PC-3 (cell line): Measurements from ENCODE around the gene FAF2. TPM values are rescaled to one million over a fixed set of nuclear protein-coding genes. Genes with fewer than 3 reads are reported as not detected.

Experiments
- ATAC-seq: fragments of 200-7000 bp; cut with Tn5 transposase; 2 replicates; pipeline ENCODE4 v1.9.1; 2020; ENCODE audit warnings: mild to moderate bottlenecking, moderate library complexity
- BruUV-seq: library from RNA; stranded (reverse); fragments of 400-500 nt; replicated peaks from 2 replicates; lab custom pipeline; 2021; lab: Mats Ljungman, UMichigan
- CTCF ChIA-PET: fragments of 300-600 bp; sonication (Branson Sonifier 250); formaldehyde crosslinking; loops from one replicate; lab custom pipeline; 2022; ENCODE audit warnings: antibody characterized with exemption; lab: Charles Lee
- POLR2A ChIA-PET: fragments of 300-600 bp; sonication (Branson Sonifier 250); formaldehyde crosslinking; loops from one replicate; lab custom pipeline; 2022; ENCODE audit warnings: antibody characterized with exemption; ENCODE audit not compliant: unreplicated experiment; lab: Charles Lee
- DNase-seq: peaks from one replicate; pipeline ENCODE4 v3.0.0-alpha.2; 2015
- H2AFZ ChIP-seq: fragments of 300-600 bp; sonication (generic); 2 replicates; pipeline ENCODE4 v1.6.0; 2016; ENCODE audit warnings: antibody characterized with exemption, low read length
- H3F3A ChIP-seq: fragments of 300-600 bp; sonication (generic); one replicate; pipeline ENCODE4 v1.6.0; 2017; ENCODE audit warnings: antibody characterized with exemption, low read length, control low read depth, mild to moderate bottlenecking; ENCODE audit not compliant: unreplicated experiment
- H3K27ac ChIP-seq: fragments of 300-600 bp; sonication (generic); 2 replicates; pipeline ENCODE4 v1.5.1; 2016; ENCODE audit warnings: mild to moderate bottlenecking, low read length
- H3K27me3 ChIP-seq: fragments of 300-600 bp; sonication (generic); 2 replicates; pipeline ENCODE4 v1.6.1; 2016; ENCODE audit warnings: low read length, mixed read lengths
- H3K36me3 ChIP-seq: fragments of 300-600 bp; sonication (generic); 2 replicates; pipeline ENCODE4 v1.6.1; 2016; ENCODE audit warnings: low read depth, mixed run types, low read length, mixed read lengths
- H3K4me1 ChIP-seq: fragments of 300-600 bp; sonication (generic); 2 replicates; pipeline ENCODE4 v1.5.1; 2016; ENCODE audit warnings: low read length; ENCODE audit not compliant: insufficient read depth
- H3K4me2 ChIP-seq: fragments of 300-600 bp; sonication (generic); 2 replicates; pipeline ENCODE4 v1.6.0; 2016; ENCODE audit warnings: low read length
- H3K4me3 ChIP-seq: fragments of 300-600 bp; sonication (generic); 2 replicates; pipeline ENCODE4 v1.5.1; 2016; ENCODE audit warnings: mild to moderate bottlenecking, low read length, mixed read lengths
- H3K79me2 ChIP-seq: fragments of 300-600 bp; sonication (generic); 2 replicates; pipeline ENCODE4 v1.6.1; 2017; ENCODE audit warnings: low read length, mixed read lengths
- H3K9ac ChIP-seq: fragments of 300-600 bp; sonication (generic); 2 replicates; pipeline ENCODE4 v1.6.0; 2016; ENCODE audit warnings: mild to moderate bottlenecking, low read length
- H3K9me2 ChIP-seq: fragments of 300-600 bp; sonication (generic); replicated peaks from 2 replicates; pipeline ENCODE4 v1.6.1; 2016; ENCODE audit warnings: mixed run types, low read length, mixed read lengths
- H3K9me3 ChIP-seq: fragments of 300-600 bp; sonication (generic); 2 replicates; pipeline ENCODE4 v1.6.1; 2016; ENCODE audit warnings: low read length, mixed read lengths
- H4K20me1 ChIP-seq: fragments of 300-600 bp; sonication (generic); 2 replicates; pipeline ENCODE4 v1.6.1; 2016; ENCODE audit warnings: low read length, mixed read lengths
- CTCF ChIP-seq: fragments of 300-600 bp; sonication (generic); conservative IDR thresholded peaks from 2 replicates; pipeline ENCODE4 v1.5.1; 2017; ENCODE audit warnings: antibody characterized with exemption, low read depth, mild to moderate bottlenecking, low read length
- EZH2 ChIP-seq: fragments of 300-600 bp; sonication (generic); IDR thresholded peaks from one replicate; pipeline ENCODE4 v1.6.1; 2017; ENCODE audit warnings: antibody characterized with exemption, mild to moderate bottlenecking, low read length; ENCODE audit not compliant: unreplicated experiment
- EZH2phosphoT487 ChIP-seq: fragments of 300-600 bp; sonication (generic); IDR thresholded peaks from 2 replicates; pipeline ENCODE4 v1.6.1; 2018; ENCODE audit warnings: mild to moderate bottlenecking, antibody characterized with exemption, low read length, borderline replicate concordance
- intact Hi-C: fragments of 100-400 bp; cut with micrococcal nuclease; formaldehyde crosslinking; loops from 2 replicates; pipeline ENCODE4 v1.9.0; 2023
- total RNA-seq: library from RNA; depleted of rRNA; stranded (reverse); fragments of >200 nt; gene quantifications from 2 replicates; pipeline ENCODE4 v1.2.3, GENCODE V29; 2014

The FAF2 gene
- total RNA-seq, 1 experiment from 2014 or later = 51.4 TPM

GRCh38 chr5:176401281-176402205 lies 46.6 kb upstream of the FAF2 start:
- H3K27me3 ChIP-seq = no peaks in the 10 kb centered on the region
- no peak overlapping the region for H2AFZ ChIP-seq
- DNase-seq = no peak
- no peak overlapping the region for H3K9ac ChIP-seq
- TF ChIP-seq EZH2 = no peak
- BruUV-seq = no TSS peak
- no peak overlapping the region for H3K27ac ChIP-seq
- ATAC-seq = no peak
- no peaks in the 10 kb centered on the region for H3F3A ChIP-seq
- peaks cover 5% of the 10 kb centered on the region; the same call in 1 of the 2 replicates for H3K36me3 ChIP-seq
- 0 out of 2 replicates have a peak, but pooled peaks cover 3% of the 10 kb centered on the region for H3K79me2 ChIP-seq
- CTCF ChIA-PET = no interaction called here
- H4K20me1 ChIP-seq = no peaks in the 10 kb centered on the region
- no peak overlapping the region for H3K4me2 ChIP-seq
- intact Hi-C loops = no loop called here
- POLR2A ChIA-PET = no interaction called here
- H3K4me3 ChIP-seq = no peak overlapping the region
- no peaks in the 10 kb centered on the region for H3K9me3 ChIP-seq
- peaks cover 31% of the 10 kb centered on the region for H3K4me1 ChIP-seq
- no peaks in the 10 kb centered on the region for H3K9me2 ChIP-seq

DNA sequence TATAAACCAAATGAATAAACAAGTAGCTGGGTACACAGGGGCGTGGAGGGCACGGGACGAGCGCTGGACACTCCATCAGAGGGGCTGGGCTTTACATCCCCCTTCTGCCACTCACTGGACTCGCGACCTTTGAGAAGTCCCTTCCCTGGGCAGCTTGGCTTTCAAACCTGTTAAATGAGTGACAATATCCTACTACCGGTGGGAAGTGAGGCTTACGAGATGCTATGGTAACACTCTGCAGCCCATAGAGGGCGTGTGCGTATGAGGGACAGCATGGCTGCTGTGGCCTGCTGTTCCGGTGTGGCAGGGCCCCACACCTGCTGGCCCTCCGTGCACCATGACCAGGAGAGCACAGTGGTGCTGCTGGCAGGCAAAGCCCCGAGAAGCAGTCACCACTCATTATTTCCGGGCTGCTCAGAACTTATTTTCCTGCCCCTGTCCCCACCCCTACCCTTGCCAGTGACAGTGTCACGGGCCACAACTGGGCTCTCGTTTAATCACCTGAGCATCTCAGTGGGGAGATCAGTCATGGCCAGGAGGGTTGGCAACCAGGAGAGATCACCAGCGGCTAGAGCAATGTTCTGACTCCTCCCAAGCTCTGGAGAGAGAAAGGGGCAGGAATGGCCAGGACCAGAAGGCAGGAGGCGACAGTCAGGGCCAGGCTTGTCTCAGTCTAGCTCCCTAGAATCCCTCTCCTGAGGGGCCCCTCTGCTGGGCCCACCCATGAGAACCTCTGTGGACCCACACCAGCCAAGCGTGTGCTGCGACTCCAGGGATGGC lies 42.3 kb upstream of the FAF2 start:
- CTCF ChIA-PET = interaction anchor here (0.6 to 2.0 kb wide), 6 partner anchors 11 to 716 kb away, joined by 3 to 10 read pairs (median 4); partner anchors contain the start of genes CLTB, FAF2 and TSPAN17
- Histone ChIP-seq H3K9me2 (no peaks in the 10 kb centered on the region), H3F3A (no peaks in the 10 kb centered on the region), H3K36me3 (peaks cover 11% of the 10 kb centered on the region; the same call in 1 of the 2 replicates), H3K9me3 (no peaks in the 10 kb centered on the region), H3K27me3 (no peaks in the 10 kb centered on the region), H2AFZ (no peak overlapping the region), H3K9ac (no peak overlapping the region), H3K4me1 (peaks cover 31% of the 10 kb centered on the region), H3K79me2 (peaks cover 17% of the 10 kb centered on the region), H3K4me2 (no peak overlapping the region), H3K4me3 (no peak overlapping the region), H4K20me1 (no peaks in the 10 kb centered on the region), H3K27ac (0 out of 2 replicates have a peak overlapping the region, but pooled peaks have one; percentile 19)
- DNase-seq (no peak), ATAC-seq (0 out of 2 replicates have a peak, but pooled peaks have one; percentile 12)
- TF ChIP-seq CTCF = peak; percentile 28; the same call in 1 of the 2 replicates
- TF ChIP-seq EZH2 = no peak
- intact Hi-C loops = no loop called here
- POLR2A ChIA-PET = interaction anchor here (0.6 kb wide), 1 partner anchor 22 kb away, joined by 5 read pairs; no protein-coding TSS in a partner anchor
- no TSS peak for BruUV-seq

DNA sequence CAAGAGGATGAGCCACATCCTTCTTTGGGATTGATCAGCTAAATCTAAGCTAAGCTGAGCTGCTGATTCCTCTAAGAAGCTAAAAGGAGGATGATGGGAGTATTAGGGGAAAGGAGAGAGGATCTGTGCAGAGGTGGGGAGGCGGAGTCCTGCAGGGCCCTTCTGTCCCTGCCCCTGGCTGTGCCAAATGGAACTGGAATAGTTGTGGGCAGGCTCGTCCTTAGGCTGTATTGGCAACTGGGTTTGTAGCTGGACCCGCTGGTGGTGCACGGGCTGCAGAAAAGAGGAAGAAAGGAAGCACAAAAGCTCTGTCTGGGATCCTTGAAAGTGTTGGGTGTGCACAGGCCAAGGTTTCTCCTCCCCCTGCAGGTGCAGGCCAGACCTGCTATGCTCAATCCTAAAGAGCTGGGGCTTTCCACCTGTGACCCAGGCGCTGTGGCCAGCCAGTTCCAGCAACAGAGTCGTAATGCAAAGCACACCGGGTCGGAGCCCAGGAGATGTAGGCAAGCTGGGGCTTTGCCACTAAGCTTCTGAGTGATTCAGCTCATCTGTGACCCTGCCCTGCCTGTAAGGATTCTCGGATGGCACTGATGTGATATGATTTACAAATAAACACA lies 41.6 kb upstream of the FAF2 start:
- ChIA-PET CTCF (interaction anchor here (0.6 to 2.0 kb wide), 2 partner anchors 41 to 241 kb away, joined by 4 to 10 read pairs; partner anchors contain the start of genes FAF2 and TSPAN17), POLR2A (interaction anchor here (0.5 kb wide), 1 partner anchor 9 kb away, joined by 3 read pairs; no protein-coding TSS in a partner anchor)
- Histone ChIP-seq H3K4me1 (peaks cover 36% of the 10 kb centered on the region), H3K27me3 (no peaks in the 10 kb centered on the region), H2AFZ (no peak overlapping the region), H3K4me3 (no peak overlapping the region), H3K79me2 (peaks cover 22% of the 10 kb centered on the region), H3K9ac (no peak overlapping the region), H3K36me3 (peaks cover 11% of the 10 kb centered on the region; the same call in 1 of the 2 replicates), H4K20me1 (0 out of 2 replicates have a peak, but pooled peaks cover 5% of the 10 kb centered on the region), H3K27ac (0 out of 2 replicates have a peak overlapping the region, but pooled peaks have one; percentile 19), H3K9me3 (no peaks in the 10 kb centered on the region), H3K4me2 (no peak overlapping the region), H3K9me2 (no peaks in the 10 kb centered on the region), H3F3A (no peaks in the 10 kb centered on the region)
- ATAC-seq (peak; percentile 40), DNase-seq (peak; percentile 31)
- intact Hi-C loops = no loop called here
- TF ChIP-seq EZH2 (no peak), EZH2phosphoT487 (no peak), CTCF (no peak)
- BruUV-seq = no TSS peak
